Right ventricle myocardium inferior (tissue), 1 donor: ENCODE measurements around the gene MACIR. TPM values are rescaled to one million over a fixed set of nuclear protein-coding genes. Genes with fewer than 3 reads are reported as not detected.

Experiments used
- total RNA-seq: library from RNA; stranded (reverse); fragmentation: NEBNext Ultra II Directional; extraction: Animal tissue kit (Norgen Biotek cat#: 25700); gene quantifications from one replicate; pipeline ENCODE4 v1.2.1, GENCODE V29; 2021
- donor health status: DM: no; HTN: yes; CAD: no; lungs with severe emphysema.

Gene MACIR
- total RNA-seq, 1 donor from 2014 or later = 4.3 TPM

Other genes starting within 250 kb of the MACIR start
- 17.1 TPM for gene GIN1, start 138.6 kb upstream of the MACIR start, total RNA-seq
- 49.4 TPM for gene PPIP5K2, start 138.5 kb upstream of the MACIR start, total RNA-seq